GM19468 (cell line): ENCODE measurements around the gene E2F2.

Source experiments
- ATAC-seq: cut with Tn5 transposase; IDR thresholded peaks from one replicate; pipeline ENCODE4 v1.9.1; 2021; ENCODE audit warnings: mild to moderate bottlenecking, moderate library complexity, moderate number of reproducible peaks; ENCODE audit not compliant: unreplicated experiment; ENCODE audit errors: extremely low read depth

Gene E2F2

GRCh38 chr1:23530747-23531561 is at the start of gene E2F2:
Gene E2F2 (minus strand): TSS chr1:23531233. CDS start chr1:23530793, 440 bp downstream.
- peak; percentile 34 for ATAC-seq

GRCh38 chr1:23578997-23579363 is 47.9 kb upstream of the E2F2 start:
- ATAC-seq, result no peak

GRCh38 chr1:23578311-23578996 is 47.4 kb upstream of the E2F2 start:
- ATAC-seq, result no peak

- ATAC-seq, result peak; percentile 36
Measured at GRCh38 chr1:23577056-23578004, 46.3 kb upstream of the E2F2 start.

GRCh38 chr1:23576338-23577055 is 45.5 kb upstream of the E2F2 start:
- ATAC-seq, result no peak

- ATAC-seq, result no peak
Measured at GRCh38 chr1:23575226-23575810, 44.3 kb upstream of the E2F2 start.

GRCh38 chr1:23574265-23574754 is 43.3 kb upstream of the E2F2 start:
- no peak for ATAC-seq

GRCh38 chr1:23573574-23574182 is 42.6 kb upstream of the E2F2 start:
- no peak for ATAC-seq

- ATAC-seq, result no peak
Measured at GRCh38 chr1:23571465-23571864, 40.4 kb upstream of the E2F2 start.

GRCh38 chr1:23570001-23570691 is 39.1 kb upstream of the E2F2 start:
- no peak for ATAC-seq

GRCh38 chr1:23568608-23569383 is 37.8 kb upstream of the E2F2 start:
- ATAC-seq, result no peak

GRCh38 chr1:23567996-23568607 is 37.1 kb upstream of the E2F2 start:
- ATAC-seq, result no peak

- ATAC-seq, result no peak
Measured at GRCh38 chr1:23567629-23567995, 36.6 kb upstream of the E2F2 start.

- ATAC-seq, result no peak
Measured at GRCh38 chr1:23566304-23566703, 35.3 kb upstream of the E2F2 start.

- no peak for ATAC-seq
Measured at GRCh38 chr1:23565776-23566175, 34.7 kb upstream of the E2F2 start.

GRCh38 chr1:23564529-23565122 is 33.6 kb upstream of the E2F2 start:
- ATAC-seq, result no peak
